ENCODE data around the gene NAB1.

NAB1 gene

GRCh38 chr2:190657474-190658255 lies 8.8 kb downstream of the NAB1 start:
- in situ Hi-C loops (cut with MboI; ENCODE audit: low pct_unique_long_range_greater_than_20kb, low sequenced_read_pairs, unreplicated experiment), result no loop called here
- no peak for TF ChIP-seq CTCF (IDR thresholded peaks at IDR 0.05; ENCODE audit: extremely low read depth, insufficient read depth, missing control alignments)
- no peak for DNase-seq (ENCODE audit: low spot score)

- in situ Hi-C loops (cut with MboI; ENCODE audit: low pct_unique_long_range_greater_than_20kb, low sequenced_read_pairs, unreplicated experiment), result no loop called here
- TF ChIP-seq CTCF (IDR thresholded peaks at IDR 0.05; ENCODE audit: extremely low read depth, insufficient read depth, missing control alignments), result no peak
- DNase-seq (ENCODE audit: low spot score), result no peak
Observed at GRCh38 chr2:190659553-190659952, 10.7 kb downstream of the NAB1 start.

GRCh38 chr2:190662754-190663153 lies 13.9 kb downstream of the NAB1 start:
- in situ Hi-C loops (cut with MboI; ENCODE audit: low pct_unique_long_range_greater_than_20kb, low sequenced_read_pairs, unreplicated experiment), result no loop called here
- DNase-seq (ENCODE audit: low spot score), result no peak
- TF ChIP-seq CTCF (IDR thresholded peaks at IDR 0.05; ENCODE audit: extremely low read depth, insufficient read depth, missing control alignments), result no peak

- DNase-seq (ENCODE audit: low spot score), result no peak
- TF ChIP-seq CTCF (IDR thresholded peaks at IDR 0.05; ENCODE audit: extremely low read depth, insufficient read depth, missing control alignments), result no peak
- in situ Hi-C loops (cut with MboI; ENCODE audit: low pct_unique_long_range_greater_than_20kb, low sequenced_read_pairs, unreplicated experiment), result no loop called here
Observed at GRCh38 chr2:190663348-190663747, 14.5 kb downstream of the NAB1 start.

- in situ Hi-C loops (cut with MboI; ENCODE audit: low pct_unique_long_range_greater_than_20kb, low sequenced_read_pairs, unreplicated experiment), result no loop called here
- no peak for DNase-seq (ENCODE audit: low spot score)
Observed at GRCh38 chr2:190663839-190664238, 15.0 kb downstream of the NAB1 start.

GRCh38 chr2:190664240-190664639 lies 15.4 kb downstream of the NAB1 start:
- DNase-seq (ENCODE audit: low spot score), result no peak
- no peak for TF ChIP-seq CTCF (IDR thresholded peaks at IDR 0.05; ENCODE audit: extremely low read depth, insufficient read depth, missing control alignments)
- in situ Hi-C loops (cut with MboI; ENCODE audit: low pct_unique_long_range_greater_than_20kb, low sequenced_read_pairs, unreplicated experiment), result no loop called here

More at GRCh38 chr2:190663839-190664238, 15.0 kb downstream of the NAB1 start:
- no peak for TF ChIP-seq CTCF (IDR thresholded peaks at IDR 0.05; ENCODE audit: extremely low read depth, insufficient read depth, missing control alignments)

All from GM13977 (cell line).